ENCODE results near the gene ESAM. TPM values are rescaled to one million over a fixed set of nuclear protein-coding genes. Genes with fewer than 3 reads are reported as not detected.

The ESAM gene
- 0.14 and 0.55 TPM in 2 replicates for total RNA-seq

DNA sequence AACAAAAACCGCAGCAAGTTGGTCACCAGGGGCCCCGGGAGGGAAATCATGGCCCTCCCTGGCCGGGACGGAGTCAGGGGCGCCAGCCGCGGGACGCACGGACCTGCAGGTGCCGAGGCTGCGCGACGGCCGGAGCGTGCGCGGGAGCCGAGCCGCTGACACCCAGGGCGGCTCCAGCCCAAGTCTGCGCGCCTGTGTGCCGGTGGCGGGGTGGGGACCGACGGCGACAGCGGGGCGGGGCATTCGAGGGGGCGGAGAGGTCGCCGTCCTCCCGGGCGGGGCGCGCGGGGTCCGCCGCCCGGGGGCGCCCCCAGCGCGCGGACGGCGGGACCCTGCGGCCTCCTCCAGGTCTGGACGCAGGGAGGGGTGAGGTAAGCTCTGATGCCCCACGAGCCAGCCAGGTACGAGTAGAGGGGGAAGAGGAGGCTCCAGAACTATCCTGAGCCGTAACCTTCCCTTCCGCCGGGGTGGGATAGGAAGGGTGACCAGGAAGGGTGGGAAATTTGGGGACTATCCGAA is at the start of gene ESAM:
ESAM (minus strand) TSS at position 186 of the 519 bp plus-strand sequence; CDS start at position 50, 136 bp downstream.

GRCh38 chr11:124800226-124800929 is 38.3 kb upstream of the ESAM start, which contains the start of gene MSANTD2:
Gene MSANTD2, minus strand, starts transcription at chr11:124800406. Its CDS starts 26 bp downstream, at chr11:124800380.

DNA sequence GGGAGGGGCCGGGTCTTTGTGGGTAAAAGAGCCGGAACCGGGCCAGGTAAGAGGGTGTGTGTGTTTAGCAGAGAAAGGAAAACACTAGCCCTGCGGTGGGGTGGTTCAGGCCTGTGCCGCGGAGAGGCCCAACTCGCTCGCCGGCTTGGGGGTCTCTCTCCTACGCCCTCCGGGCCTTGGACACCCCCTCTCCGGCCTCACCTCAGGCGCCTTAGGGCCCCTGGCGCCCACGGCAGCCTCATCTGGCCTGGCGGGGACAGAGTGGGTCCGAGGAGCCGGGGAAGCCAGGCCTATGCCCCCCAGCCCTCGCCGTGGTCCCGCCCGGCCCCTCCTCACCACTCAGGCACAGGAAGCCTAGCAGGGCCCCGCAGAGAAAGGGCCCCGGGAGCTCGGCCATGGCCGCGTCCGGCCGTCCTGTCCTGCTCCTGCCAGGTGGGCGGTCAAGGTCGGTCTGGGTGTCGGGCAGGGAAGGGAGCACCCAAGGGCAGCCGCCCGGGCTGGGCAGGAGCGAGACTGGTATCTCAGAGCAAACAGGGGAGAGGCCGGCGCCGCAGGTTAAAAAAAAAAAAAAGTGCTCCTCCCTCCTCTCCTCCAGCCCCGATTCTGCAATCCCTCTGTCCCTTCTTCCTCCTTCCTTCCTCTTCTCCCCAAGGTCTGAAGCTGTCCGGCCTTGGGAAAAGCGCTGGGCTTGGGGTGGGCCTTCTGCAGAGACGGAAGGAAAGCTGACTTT is 10.2 kb downstream of the ESAM start, which contains the start of gene VSIG2:
VSIG2 (minus strand) TSS at position 515 of the 730 bp plus-strand sequence; CDS start at position 397, 118 bp downstream.

DNA sequence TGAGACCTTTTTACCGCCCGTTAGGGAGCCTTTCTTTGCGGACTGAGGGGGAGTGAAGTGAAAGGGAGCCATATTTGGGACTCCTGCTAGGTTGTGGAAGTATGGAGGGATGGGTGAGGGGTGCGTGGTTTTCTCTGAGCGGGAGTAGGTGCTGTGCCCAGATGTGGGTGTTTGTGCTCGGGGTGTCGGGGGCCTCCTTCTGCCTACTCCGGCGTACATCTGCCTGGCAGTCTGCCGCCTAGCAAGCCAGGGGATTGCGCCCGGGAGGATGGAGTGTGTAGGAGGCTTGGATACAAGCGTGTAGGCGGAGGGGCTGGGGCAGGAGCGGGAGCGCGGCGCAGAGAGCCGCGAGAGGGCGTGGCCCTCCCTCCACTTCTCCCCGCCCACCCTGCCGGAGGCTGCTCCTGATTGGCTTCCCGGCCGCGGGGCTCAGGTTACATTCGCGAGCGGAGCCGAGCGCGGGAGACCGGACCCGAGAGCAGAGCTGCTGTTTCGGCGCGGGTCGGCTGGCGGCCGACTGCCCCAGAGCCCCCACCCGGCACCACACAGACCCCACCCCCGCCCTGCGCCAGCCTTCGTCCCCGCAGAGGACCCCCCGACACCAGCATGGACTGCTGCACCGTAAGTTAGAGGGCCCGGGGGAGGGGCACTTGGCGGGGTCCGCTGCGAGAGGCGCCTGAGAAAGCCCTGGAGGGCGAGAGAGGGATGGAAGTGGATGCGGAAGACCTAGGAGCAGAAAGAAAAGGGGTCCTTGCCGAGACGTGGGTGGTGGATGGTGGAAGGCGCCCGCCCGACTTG is 22.4 kb downstream of the ESAM start, which contains the start of gene NRGN:
NRGN (plus strand) TSS at position 464 of the 798 bp plus-strand sequence; CDS start at position 607, 143 bp downstream.

Other genes starting within 250 kb of the ESAM start
- not detected in 2 replicates for gene OR8B12, start 218.6 kb downstream of the ESAM start, total RNA-seq
- not detected in 2 replicates for gene OR8A1, start 192.3 kb downstream of the ESAM start, total RNA-seq
- gene PANX3, start 150.9 kb downstream of the ESAM start, total RNA-seq, result not detected in 2 replicates
- 22.9 and 24.6 TPM in 2 replicates for gene TBRG1, start 139.4 kb downstream of the ESAM start, total RNA-seq
- gene SIAE, start 88.6 kb downstream of the ESAM start, total RNA-seq, result 14.9 and 19.1 TPM in 2 replicates
- 10.3 and 12.4 TPM in 2 replicates for gene SPA17, start 88.4 kb downstream of the ESAM start, total RNA-seq
- 0.14 TPM in 1 of 2 replicates, not detected in the other for gene NRGN, start 22.3 kb downstream of the ESAM start, total RNA-seq
- 0.18 and 0.28 TPM in 2 replicates for gene VSIG2, start 10.0 kb downstream of the ESAM start, total RNA-seq
- 4.8 and 5.7 TPM in 2 replicates for gene MSANTD2, start 38.1 kb upstream of the ESAM start, total RNA-seq
- 6.0 and 6.1 TPM in 2 replicates for gene ROBO3, start 103.1 kb upstream of the ESAM start, total RNA-seq
- 0.14 and 0.46 TPM in 2 replicates for gene ROBO4, start 135.6 kb upstream of the ESAM start, total RNA-seq
- not detected in 2 replicates for gene HEPN1, start 157.0 kb upstream of the ESAM start, total RNA-seq
- gene HEPACAM, start 173.8 kb upstream of the ESAM start, total RNA-seq, result not detected in 2 replicates
- 0.65 and 0.71 TPM in 2 replicates for gene CCDC15, start 191.9 kb upstream of the ESAM start, total RNA-seq